HL-60/S4 treated with phorbol 12-myristate 13-acetate at 8.2 ng/mL for 4 days and 3 days (cell line): ENCODE data around the gene NUDT15.
"Not testable (repeated sequence)": the region's sequence is repeated elsewhere in the genome, so short reads cannot be mapped to it uniquely, and the experiment has no call there.

Experiments used
- in situ Hi-C: fragments of 300-500 bp; cut with MboI; formaldehyde crosslinking; loops from 2 replicates; pipeline ENCODE4 v1.15.0; 2022; ENCODE audit warnings: low sequenced_read_pairs

NUDT15 gene

GRCh38 chr13:48042894-48043293, 5.4 kb downstream of the NUDT15 start:
- in situ Hi-C loops: no loop called here

DNA sequence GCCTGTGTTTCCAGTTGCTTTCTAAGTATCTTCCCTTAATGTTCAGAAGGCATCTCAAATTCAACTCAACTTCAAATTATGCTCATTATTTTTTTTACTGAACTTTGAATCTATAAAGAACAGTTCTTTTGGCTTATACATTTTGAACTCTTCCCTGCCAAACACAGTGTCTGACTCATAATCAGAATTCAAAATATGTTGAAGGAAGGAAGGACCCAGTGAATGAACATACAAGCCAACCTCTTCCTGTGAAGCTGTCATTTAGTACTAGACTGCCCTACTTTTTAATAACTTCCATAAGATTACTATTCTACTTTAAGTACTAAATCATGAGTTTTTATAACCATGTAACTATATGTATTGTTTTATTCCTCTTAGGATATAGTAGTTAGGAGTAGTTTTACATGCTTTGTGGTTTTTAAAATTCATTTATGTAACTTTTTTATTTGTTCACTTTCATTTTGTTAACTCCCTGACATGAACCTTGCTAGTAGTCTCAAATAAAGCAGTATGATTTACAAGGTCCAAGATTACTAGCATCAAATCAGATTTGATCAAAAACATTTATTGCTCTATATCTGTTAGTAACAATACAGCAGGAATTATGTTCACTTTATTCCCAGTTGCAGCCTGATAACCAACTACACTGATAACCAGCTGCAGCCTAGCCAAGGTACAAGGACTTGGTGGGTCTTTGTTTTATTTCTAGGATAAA, 6.4 kb downstream of the NUDT15 start:
- in situ Hi-C loops: no loop called here

DNA sequence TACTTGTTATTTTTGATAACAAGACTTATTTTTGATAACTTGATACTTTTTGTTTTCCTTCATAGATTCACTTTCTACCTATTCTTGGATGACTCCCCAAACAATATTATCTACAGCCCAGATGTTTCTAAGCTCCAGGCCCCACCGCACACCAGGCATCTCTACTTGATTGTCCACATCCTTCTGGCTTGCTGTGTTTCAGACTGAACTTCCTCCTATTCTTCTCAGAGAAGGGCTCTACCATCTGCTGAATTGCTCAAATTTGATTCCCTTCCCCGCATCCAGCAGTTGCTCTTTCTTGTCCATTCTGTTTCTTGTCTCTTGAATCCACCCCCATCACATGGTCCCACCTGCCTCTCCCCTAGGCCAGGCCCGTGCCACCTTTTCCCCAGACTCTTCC, 13.0 kb downstream of the NUDT15 start:
- in situ Hi-C loops: no loop called here

DNA sequence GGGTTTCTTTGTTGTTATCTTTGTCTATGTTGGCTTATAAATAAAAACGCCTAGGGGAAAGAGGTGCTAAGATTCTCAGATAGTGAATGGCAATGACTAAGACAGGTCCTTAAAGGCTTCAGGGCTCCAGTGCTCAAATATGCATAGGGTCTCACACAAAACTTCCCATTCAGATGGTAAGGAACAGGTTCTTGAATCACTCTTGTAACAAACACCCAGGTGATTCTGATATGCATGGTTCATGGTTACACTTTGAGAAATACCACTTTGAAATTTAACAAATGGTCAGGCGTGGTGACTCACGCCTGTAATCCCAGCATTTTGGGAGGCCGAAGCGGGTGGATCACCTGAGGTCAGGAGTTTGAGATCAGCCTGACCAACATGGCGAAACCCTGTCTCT, 17.1 kb downstream of the NUDT15 start:
- in situ Hi-C loops: no loop called here

DNA sequence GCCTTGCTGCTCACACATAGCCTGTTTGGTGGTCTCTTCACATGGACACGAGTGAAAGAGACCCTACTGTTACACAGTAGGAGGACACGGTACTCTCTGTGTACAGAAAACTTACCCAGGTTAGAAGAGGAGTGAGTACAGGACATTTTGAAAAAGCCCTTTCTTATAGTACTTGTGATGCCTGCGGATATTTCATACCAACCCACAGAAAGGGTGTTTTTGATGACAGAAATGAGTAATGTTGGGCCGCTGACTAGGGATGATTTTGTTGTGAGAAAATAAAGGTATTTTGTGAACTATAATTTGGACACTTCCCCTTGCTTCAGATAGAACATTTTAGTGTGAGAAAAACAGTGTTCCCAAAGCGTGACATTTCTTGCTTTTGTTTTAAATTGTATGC, 18.2 kb downstream of the NUDT15 start:
- in situ Hi-C loops: no loop called here

- in situ Hi-C loops: not testable (repeated sequence)
Measured at GRCh38 chr13:48058536-48058935, 21.0 kb downstream of the NUDT15 start.

GRCh38 chr13:48059951-48060350, 22.4 kb downstream of the NUDT15 start:
- in situ Hi-C loops: not testable (repeated sequence)

DNA sequence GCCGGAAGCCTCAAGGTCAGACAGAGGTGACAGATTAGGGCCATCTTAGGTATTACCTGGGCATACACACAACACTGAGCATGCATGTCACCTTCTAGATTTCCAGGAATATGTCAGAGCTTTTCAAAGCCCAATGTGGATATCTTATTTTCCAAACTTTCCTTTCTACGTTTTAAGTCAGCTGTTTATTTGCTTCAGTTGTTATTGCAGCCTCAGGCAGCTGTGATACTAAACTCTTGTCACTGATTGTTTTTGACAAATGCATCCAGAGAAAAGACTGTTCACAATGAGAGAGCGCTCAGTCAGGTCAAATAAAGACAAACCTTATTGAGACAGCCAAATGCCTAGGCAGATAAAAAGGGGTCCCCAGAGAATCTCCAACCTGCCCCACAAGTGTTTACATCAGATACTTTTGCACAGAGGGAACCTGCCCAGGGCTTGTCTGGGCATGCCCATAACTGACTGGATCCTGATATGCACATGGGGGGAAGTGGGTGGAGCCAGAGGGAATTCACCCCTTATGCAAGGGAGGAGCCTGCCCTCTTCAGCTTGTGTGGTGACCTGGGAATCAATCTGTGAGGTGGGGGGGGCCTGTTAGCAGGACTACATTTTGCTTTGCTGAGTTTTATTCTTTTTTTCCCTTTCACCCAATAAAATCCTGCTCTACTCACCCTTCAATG, 28.9 kb downstream of the NUDT15 start:
- in situ Hi-C loops: no loop called here

DNA sequence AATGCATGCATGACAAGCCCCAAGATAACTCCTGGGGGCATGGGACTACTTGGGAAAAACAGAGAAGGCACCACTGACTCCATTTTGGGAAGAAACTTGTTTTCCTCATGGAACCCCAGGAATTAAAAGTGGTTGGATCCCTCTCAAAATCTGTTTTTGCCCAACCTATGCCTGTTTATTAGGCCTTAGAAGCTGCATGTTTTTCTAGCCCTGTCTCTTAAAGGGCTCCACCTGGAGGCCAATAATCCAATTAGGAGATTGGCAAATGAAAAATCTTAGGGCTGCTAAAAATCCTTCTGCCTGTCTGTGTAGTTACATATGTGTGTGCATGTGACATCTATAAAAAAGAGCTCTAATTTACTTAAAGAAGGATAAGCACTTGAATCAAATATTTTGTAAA, 30.5 kb downstream of the NUDT15 start:
- in situ Hi-C loops: no loop called here

DNA sequence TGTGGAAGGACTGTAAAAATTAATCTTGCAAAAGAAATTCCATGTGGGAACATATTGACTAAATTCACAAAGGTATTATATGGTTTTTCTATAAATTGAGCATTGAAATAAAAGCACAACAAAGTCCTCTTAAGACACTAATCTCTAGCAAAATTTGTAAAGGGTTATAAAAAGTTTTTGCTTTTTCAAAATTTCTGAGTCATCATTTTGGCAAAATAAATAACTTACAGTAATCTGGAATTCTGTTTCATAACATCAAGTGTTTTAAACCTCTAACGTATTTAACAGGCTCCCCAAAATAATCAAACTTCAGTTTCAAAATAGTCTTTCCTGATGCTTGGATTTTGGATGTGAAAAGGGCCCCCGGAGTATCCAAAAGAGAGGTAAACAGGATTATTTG, 31.4 kb downstream of the NUDT15 start:
- in situ Hi-C loops: no loop called here

DNA sequence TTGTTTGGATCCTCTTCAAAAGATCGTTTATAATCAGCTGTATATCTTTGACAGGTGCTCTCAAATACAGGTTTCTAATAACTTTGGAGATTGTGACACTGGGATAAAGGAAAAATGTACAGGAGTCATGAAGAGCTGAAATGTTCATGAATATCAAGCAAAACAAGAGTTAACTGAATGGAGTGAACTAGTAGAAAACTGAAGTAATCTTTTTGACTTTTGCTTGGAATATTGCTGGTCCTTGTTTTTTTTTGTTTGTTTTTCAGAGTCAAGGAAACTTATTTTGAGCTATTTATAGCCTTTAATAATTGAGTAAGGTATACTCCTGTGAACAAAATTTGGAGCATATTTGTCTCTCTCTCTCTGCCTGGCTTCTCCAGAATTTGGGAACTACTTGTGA, 32.0 kb downstream of the NUDT15 start:
- in situ Hi-C loops: no loop called here

DNA sequence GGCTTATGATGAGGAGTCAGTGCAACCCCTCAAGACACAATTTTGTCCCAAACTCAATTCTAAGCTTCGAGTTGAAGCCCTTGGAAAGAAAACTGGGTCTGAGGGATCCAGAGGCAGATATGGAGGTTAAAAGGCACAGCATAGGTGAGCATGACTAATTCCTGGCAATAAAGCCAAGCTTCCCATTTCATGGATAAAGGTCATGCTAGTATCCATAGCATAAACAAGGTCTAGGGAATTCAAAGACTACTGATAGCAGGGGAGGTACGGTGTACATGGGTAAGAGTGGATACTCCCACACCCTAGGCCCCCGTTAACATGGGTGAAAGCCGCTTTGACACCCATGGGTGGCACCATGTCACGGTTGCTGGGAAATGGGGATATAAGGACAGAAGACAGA, 33.4 kb downstream of the NUDT15 start:
- in situ Hi-C loops: no loop called here

- in situ Hi-C loops: no loop called here
Measured at GRCh38 chr13:48072304-48072703, 34.8 kb downstream of the NUDT15 start.

GRCh38 chr13:48072787-48073186, 35.3 kb downstream of the NUDT15 start:
- in situ Hi-C loops: no loop called here

DNA sequence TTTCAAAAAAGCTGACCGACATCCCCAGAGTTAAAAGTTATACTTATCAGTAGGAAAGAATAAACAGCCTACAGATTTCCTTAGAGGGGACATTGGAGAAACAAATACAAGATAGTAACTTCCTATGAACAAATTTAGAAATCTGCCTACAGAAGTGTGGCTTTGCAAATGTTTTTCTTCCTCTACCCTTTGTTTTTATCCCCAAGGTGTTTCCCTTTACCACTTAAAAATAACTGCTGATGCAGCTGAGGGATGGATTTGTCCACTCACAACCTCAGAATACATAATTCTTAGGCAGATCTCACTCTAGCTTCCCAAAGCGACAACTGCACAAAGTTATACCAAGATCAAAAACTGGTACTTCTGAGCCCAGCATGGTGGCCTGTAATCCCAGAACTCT, 36.5 kb downstream of the NUDT15 start:
- in situ Hi-C loops: no loop called here

DNA sequence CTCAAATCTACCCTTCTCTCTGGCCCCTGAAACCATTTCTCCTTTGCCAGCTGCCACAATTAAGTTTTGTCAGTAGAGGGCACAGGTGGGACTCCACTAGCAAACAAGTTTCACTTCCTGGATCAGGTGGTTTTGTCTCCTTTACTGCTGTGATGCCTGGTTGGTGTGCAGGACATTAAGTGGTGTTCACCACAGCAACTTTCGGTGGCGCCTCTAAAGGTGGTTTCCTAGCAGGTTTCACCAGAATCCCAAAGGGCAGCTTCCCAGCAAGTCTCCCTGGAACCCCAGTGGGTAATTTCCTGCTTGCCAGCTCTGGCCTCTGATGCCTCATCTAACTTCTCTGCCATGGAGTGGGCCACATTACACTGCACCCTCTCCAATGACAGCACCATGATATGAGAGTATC, 40.7 kb downstream of the NUDT15 start:
- in situ Hi-C loops: no loop called here

DNA sequence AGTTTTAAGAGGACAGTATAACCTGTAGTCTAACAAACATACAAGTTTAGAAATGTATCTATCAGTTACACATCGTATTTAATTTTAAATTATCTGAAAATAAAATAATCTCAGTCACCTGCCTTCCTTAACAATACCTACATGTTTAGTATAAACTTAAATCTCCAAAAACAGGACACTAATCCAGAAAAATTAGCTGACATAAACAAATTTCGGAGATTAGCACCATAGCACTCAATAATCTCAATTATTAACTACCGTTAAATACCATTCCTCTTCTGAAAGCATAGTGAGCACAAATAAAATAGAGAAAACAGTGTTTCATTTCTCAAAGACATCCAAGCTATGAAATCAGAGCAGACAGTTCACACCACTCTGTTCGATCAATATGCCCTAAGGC, 44.2 kb downstream of the NUDT15 start:
- in situ Hi-C loops: no loop called here

DNA sequence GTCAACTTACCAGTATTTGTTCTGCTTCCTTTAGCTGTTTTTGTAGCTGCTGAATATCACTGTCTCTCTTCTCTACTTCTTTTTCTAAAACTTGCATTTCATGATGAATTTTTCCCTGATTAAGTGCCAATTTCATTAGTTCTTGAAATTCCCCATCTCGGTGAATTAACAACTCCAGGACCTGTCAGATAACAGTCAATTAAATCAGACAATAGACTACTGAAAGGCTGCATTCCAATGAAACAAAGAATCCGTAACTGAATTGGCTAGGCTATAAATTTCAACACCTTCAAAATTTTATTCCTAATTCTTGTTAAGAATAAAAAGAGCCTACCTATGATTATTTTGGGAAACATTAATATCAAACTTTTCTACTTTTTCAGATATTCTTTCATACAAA, 48.7 kb downstream of the NUDT15 start:
- in situ Hi-C loops: no loop called here

- in situ Hi-C loops: no loop called here
Measured at GRCh38 chr13:48093588-48093987, 56.1 kb downstream of the NUDT15 start.

- in situ Hi-C loops: no loop called here
Measured at GRCh38 chr13:48094404-48094780, 56.9 kb downstream of the NUDT15 start.

- in situ Hi-C loops: no loop called here
Measured at GRCh38 chr13:48094781-48095502, 57.4 kb downstream of the NUDT15 start, which contains the start of gene MED4. Gene MED4 (minus strand): TSS chr13:48095104. CDS start chr13:48095078, 26 bp downstream.

DNA sequence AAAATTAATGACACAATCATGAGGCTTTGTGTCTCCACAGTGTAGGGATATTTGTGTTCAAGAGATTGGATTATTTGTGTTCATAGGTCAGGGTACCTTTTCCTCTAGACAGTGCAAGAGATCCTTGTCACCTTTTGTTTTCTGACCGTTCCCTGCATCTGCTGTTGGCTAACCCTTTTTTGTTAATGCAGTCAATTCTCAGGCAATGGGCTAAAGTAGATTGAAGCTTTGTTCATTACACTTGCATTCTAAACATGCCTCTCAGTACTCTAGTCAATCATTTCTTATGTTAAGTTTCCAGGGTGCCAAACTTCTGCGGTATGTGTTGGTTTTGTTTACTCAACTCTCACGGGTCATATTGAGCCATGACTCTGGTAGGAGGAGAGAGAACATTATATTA, 59.1 kb downstream of the NUDT15 start:
- in situ Hi-C loops: no loop called here
